HG02970 (cell line): Measurements from ENCODE around the gene LRRFIP2.
"Not testable (repeated sequence)": the region's sequence is repeated elsewhere in the genome, so short reads cannot be mapped to it uniquely, and the experiment has no call there.

Source experiments
- ATAC-seq: cut with Tn5 transposase; IDR thresholded peaks from one replicate; pipeline ENCODE4 v1.9.1; 2021; ENCODE audit warnings: mild to moderate bottlenecking, moderate library complexity, moderate number of reproducible peaks; ENCODE audit not compliant: unreplicated experiment, low FRiP score

LRRFIP2 gene

DNA sequence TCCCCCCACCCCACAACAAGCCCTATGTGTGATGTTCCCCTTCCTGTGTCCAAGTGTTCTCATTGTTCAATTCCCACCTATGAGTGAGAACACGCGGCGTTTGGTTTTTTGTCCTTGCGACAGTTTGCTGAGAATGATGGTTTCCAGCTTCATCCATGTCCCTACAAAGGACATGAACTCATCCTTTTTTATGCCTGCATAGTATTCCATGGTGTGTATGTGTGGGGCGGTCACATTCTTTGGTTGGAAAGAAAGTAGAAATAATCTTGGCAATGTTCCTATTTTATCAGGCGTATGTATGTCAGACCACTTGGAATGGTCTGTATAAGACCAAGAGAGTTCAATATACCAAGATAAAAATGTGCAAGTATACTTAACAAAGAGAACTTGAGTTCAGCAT lies 52.3 kb downstream of the LRRFIP2 start:
- not testable (repeated sequence) for ATAC-seq

GRCh38 chr3:37118163-37118562 lies 56.2 kb downstream of the LRRFIP2 start:
- no peak for ATAC-seq

- no peak for ATAC-seq
Observed at GRCh38 chr3:37117548-37117947, 56.8 kb downstream of the LRRFIP2 start.

DNA sequence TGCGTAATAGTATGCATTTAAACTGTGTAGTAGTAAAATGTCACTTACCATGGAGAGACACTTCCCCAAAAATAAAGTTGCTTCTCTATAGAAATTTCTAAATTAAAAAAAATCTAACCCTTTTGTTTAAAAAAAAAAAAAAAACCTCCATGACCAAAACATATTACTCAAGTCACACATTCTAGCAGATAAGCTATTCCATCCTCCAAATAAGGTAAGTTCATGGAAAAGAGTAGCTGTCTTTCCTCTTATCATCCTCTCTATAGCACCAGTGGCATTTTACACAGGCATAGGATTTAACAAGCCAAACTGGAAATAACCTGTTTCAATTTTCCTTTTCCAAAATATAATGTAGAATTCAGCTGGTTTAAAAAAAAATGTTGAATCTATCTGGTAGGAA lies 57.4 kb downstream of the LRRFIP2 start:
- ATAC-seq, result no peak

GRCh38 chr3:37115446-37115845 lies 58.9 kb downstream of the LRRFIP2 start:
- ATAC-seq, result no peak

DNA sequence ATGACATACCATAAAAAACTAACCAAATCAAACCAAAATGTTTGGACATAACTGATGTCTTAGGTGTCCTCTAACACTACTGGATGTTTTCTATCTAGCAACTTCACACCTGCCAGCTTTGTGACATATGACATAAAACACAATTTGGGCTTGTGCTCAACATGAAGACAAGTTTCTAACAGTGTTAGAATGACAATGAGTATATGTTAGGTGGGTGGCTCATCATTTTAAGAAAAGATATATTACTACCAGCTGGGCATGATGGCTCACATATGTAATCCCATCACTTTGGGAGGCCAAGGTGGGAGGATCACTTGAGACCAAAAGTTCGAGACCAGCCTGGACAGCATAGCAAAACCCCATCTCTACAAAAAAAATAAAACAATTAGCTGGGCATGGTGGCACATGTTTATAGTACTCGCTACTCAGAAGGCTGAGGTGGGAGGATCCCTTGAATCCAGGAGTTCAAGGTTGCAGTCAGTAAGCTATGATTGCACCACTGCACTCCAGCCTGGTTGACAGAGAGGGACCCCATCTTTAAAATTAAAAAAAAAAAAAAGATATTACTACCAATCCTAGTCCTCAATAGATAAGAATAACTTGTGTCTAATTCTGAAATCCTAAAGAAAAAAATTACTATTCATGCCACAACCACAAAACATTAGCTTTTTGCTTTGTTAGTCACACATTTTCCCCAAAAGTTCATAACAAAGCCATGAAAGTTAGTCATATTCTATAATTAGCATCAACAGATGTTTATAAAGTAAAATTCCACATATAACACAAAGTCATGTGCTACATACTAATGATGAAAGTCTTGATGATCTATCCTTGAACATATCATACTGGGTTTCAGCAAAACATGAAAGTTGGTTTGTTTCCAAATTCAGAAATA lies 59.9 kb downstream of the LRRFIP2 start:
- no peak for ATAC-seq

GRCh38 chr3:37112987-37113386 lies 61.4 kb downstream of the LRRFIP2 start:
- ATAC-seq, result no peak

DNA sequence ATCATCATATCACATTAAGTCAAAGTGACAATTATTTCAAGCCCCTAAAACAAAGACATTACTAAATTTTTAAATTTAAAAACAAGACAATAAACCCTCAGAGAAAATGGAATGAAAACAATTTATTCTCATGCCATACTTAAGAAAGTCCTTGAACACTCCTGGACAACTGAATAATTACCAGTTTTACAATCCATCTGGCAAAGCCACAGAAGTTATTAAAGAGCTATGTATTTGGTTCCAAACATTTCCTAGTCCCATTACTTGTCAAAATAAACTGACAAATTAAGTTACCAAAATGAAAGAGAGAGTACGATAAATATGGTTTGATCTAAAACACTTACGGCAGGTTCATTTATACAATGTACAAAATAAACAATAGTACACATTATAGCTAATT lies 63.2 kb downstream of the LRRFIP2 start:
- no peak for ATAC-seq

GRCh38 chr3:37107846-37108245 lies 66.5 kb downstream of the LRRFIP2 start:
- no peak for ATAC-seq

DNA sequence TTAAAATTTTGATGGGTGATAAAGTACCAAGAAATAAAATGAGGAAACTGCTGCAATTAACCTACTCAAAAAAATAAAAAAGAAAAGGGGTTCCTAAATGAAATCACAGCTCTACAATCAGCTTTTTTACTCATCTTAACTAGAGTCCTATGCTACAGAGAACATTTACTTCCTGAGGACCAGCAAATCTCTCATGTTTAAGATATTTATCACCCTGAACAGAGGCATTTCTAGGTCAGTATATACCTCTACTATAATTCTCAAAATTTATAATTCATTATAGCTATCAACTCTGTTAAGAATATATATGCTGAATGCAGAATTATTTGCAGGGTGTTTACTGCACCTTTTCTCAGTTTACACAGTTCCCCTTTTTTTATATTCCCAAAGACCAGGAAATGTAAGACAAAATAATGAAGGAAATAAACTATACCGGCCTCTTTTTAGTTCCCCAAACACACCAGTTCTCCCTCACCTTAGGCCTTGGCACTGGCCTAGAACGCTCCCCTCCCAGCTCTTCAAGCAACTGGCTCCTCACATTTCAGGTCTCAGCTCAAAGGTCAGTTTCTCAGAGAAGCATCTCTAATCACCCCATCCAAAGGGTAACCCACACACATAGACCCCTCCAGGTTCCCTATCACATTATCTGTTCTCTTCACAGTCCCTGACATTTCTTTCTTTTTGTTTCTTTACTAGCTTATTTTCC lies 71.1 kb downstream of the LRRFIP2 start:
- no peak for ATAC-seq

DNA sequence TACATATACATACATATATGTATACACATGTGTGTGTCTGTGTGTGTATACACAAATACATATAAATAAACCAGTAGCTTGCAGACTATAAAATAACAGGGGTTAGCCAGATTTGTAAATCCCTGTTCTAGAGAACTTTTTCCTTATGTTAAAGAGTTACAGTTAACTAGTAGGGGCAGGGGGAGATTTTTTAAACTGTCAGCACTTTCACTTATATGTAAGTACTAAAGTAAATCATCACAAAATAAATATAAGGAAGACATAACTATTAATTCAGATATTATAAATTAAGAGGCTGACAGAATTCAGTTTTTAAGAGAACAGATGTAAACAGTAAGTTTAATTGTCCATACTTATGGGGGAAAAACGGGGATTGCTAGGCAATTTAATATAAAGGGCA lies 74.0 kb downstream of the LRRFIP2 start:
- no peak for ATAC-seq

- no peak for ATAC-seq
Observed at GRCh38 chr3:37099469-37099868, 74.9 kb downstream of the LRRFIP2 start.

- ATAC-seq, result no peak
Observed at GRCh38 chr3:37098884-37099283, 75.5 kb downstream of the LRRFIP2 start.

- no peak for ATAC-seq
Observed at GRCh38 chr3:37097776-37098175, 76.6 kb downstream of the LRRFIP2 start.

- no peak for ATAC-seq
Observed at GRCh38 chr3:37096975-37097374, 77.4 kb downstream of the LRRFIP2 start.

GRCh38 chr3:37096288-37096687 lies 78.1 kb downstream of the LRRFIP2 start:
- no peak for ATAC-seq

- ATAC-seq, result no peak
Observed at GRCh38 chr3:37094636-37095035, 79.7 kb downstream of the LRRFIP2 start.

DNA sequence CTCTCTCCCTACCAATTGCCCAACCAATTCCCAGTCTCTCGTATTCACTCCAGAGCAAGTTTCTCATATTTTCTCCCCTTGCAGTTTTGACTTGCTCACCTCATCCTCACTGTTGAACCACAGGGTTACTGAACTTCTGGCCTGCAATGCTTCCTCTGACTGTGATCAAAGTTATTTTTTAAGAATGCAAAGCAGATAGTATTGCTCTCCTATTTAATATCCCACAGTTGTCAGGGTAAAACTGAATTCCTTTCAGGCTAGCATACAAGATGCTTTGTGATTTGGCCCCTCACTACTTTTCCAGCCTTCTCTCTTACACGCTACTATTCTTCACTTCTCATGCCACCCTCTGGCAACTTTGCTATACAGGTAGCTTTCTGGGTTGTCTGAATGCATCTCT lies 80.9 kb downstream of the LRRFIP2 start:
- no peak for ATAC-seq

DNA sequence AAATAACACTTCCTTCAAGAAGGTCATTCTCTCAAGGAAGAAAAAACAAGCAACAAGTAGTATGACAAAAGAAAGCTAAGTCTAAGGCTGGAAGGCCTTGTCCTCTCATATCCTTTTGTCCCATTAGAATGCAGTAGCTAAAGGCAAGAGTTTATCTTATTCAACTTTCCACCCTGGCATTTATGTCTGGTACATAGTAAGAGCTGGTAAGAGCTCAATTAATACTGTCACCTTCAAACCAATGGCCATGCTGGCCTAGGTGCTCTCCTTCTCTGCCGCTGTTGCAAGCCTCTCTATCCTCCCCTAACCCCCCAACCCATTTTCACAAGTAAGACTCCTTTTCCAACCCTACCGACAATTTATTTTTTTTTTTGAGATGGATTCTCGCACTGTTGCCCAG lies 81.9 kb downstream of the LRRFIP2 start:
- no peak for ATAC-seq

DNA sequence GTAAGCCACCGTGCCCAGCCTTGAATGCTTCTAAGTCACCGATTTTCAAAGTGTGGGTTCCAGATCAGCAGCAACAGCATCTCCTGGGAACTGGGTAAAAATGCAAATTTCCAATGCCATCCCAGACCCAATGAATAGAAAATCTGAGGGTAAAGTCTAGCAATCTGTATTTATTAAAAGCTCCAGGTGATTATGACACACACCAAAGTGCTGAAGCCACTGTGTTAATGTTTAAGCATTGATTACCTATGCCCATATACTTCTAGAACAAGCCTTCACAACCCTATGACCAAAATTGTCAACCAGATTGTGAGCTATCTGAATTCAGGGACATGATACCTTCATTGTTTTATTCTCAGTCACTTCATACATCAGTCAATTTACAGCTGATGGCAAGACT lies 86.5 kb downstream of the LRRFIP2 start:
- ATAC-seq, result no peak

GRCh38 chr3:37086918-37087317 lies 87.5 kb downstream of the LRRFIP2 start:
- ATAC-seq, result no peak

GRCh38 chr3:37082317-37082716 lies 92.1 kb downstream of the LRRFIP2 start:
- ATAC-seq, result no peak
